ENCODE results near the gene COL13A1.

COL13A1 gene

GRCh38 chr10:69914398-69915214 lies 112.9 kb downstream of the COL13A1 start:
- DNase-seq = peak; percentile 33

GRCh38 chr10:69915215-69915560 lies 113.5 kb downstream of the COL13A1 start:
- no peak for DNase-seq

DNA sequence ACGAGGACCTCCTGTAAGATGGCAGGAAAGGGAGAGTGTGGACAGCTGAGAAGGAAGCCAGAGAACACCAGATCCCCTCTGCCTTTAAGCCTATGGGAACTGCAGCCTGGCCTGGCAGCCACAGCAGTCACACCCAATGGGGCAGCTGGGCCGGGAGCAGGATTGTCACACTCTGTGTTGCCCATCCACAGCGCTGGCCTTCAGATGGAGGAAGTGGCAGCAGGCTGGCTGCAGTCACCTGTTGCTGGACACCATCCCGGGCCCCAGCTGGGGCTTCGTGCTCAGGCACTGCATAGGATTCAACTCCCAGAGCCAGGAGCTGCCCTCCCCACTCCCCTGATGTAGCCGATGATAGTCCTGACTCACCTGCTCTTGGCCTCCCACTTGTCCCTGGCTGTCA lies 114.4 kb downstream of the COL13A1 start:
- no peak for DNase-seq

DNA sequence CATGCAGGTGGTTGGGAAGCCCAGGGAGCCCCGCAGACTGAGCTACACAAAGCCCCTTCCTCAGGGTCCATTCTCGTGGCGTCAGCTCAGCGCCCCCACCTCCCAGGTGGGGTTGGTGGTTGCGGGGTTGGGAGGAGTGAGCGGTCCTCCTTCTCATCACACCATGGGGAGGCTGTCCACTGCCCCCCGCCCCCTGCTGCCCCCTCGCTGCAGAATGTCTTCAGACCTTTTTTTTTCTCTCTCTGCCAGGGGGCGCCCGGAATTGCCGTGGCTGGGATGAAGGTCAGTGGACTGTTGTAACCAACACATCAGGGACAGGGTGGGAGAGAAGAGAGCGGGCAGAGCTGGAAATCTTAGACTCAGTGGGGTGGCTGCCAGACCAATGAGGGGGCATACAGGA lies 116.3 kb downstream of the COL13A1 start:
- no peak for DNase-seq

DNA sequence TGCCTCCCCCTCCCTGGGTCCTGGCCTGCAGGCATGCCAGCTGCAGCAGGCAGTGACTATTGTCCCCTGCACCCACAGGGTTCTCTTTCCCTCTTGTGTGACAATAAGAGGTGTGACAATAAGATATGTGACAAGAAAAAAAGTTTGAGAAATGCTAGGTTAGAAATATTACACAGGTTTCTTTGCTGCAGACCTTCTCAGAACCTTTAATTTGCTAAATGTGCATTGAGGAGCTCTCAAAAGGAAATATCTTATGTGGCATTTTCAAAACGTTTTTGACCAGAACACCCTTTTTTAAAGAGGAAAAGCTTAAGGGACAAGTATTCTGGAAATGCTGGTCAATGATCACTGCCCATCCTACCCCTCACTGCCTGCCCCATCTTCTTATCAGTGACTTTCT lies 117.5 kb downstream of the COL13A1 start:
- DNase-seq = no peak

DNA sequence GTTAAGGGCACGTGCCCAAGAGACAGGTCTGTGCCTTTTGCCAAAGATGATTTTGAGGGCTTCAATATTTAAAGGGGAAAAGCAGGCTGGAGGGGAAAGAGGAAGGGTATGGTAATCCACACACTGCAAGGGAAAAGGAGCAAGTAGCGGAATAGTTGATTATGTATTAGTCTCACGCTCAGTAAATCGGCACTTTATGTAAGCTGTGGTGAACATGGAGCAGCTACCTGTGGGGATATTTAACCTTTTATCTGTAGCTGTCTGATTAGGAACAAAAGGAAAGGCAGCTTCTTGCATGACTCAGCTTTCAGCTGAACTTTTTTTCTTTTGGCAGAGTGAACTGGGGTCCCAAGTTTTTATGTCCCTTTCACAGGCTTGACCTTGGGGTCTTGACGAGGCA lies 123.4 kb downstream of the COL13A1 start:
- DNase-seq = no peak

- no peak for DNase-seq
Observed at GRCh38 chr10:69928339-69928738, 126.6 kb downstream of the COL13A1 start.

DNA sequence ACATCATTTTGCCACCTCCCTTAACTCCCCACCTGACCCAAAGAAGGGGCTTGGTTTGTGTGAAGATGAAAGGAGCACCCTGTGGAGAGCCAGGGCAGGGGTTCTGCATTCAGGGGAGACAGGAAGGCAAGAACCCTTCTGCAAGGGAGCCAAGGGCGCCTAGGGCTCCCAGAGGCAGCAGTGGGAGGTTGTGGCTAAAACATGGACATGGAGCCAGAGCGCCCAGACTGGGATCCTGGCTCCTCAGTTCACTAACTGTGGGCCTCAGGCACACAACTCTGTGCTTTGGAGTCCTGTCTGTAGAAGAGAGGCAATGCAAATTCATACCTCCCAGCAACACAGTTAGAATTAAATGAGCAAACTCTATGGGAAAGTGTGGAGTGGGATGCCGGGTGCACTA lies 127.9 kb downstream of the COL13A1 start:
- DNase-seq = no peak

DNA sequence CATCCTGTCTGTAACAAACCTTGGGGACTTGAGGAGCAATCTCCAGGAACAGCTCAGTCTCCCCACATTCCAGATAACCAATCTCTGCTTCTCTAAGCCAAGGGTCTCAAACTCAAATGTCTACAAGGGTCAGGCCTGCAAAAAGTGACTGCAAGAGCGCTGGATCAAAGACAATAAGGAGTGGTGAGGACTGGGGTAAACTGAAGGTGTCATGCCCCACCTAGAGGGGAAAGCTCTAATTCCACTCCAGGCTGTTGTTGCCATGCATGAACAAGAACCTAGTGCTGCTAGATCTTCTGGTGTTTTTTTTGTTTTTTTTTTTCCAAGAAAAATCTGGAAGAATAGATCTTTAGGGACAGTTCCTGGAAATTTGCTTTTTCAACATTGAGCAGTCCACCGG lies 133.1 kb downstream of the COL13A1 start:
- no peak for DNase-seq

DNA sequence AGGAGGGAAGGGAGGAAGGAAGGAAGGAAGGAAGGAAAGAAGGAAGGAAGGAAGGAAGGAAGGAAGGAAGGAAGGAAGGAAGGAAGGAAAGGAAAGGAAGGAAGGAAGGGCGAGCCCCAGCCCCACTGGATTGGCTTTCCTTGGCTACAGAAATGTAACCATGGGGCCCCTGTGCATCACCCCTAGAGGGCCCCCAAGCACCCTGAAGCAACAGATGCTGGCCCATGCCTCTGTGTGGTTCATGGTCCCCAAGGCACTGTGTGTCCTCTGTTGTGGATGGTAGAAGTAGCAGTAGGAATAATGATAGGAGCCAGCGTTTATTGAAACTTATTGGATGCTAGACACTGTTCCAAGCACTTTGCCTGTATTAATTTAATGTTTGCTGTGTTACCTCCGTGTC lies 134.4 kb downstream of the COL13A1 start:
- DNase-seq = no peak

DNA sequence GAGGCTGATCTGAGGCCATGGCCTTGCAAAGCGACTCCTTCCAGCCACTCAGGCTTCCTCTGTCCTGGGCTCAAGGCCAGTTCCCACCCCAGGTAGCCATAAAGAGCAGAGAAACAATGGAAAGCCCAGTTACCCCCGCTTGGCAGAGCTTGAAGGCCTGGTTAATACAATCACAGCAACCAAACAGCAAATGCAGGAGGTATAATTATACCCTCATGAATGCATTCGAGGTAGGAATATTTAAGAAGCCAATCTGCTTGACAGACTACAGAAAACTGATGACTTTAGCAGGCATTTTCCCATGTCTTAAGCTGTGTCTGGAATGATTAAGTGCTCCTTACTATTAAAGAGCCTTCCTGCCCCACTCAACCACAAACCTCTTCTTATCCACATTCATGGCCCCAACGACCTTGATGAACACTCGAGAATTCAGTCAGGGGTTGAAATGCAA lies 136.9 kb downstream of the COL13A1 start:
- DNase-seq = no peak

GRCh38 chr10:69939061-69939460 lies 137.4 kb downstream of the COL13A1 start:
- no peak for DNase-seq

DNA sequence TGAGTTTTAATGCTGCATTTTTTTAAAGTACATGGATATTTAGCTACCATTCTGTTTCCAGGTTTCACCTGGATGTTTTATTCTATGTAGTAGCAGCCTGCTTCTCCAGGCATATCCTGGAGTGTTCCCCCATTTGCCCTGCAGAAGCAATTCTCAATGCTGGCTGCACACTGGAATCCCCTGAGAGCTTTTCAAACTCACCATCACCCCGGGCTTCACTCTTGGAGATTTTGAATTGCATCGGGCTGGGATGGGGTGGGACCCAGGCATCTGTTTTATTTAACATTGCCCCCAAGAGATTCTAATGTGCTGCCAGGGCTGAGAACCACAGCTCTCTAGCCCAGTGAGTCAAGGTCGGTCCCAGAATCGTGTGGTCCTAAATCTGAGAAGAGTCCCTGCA lies 137.8 kb downstream of the COL13A1 start:
- DNase-seq = no peak

DNA sequence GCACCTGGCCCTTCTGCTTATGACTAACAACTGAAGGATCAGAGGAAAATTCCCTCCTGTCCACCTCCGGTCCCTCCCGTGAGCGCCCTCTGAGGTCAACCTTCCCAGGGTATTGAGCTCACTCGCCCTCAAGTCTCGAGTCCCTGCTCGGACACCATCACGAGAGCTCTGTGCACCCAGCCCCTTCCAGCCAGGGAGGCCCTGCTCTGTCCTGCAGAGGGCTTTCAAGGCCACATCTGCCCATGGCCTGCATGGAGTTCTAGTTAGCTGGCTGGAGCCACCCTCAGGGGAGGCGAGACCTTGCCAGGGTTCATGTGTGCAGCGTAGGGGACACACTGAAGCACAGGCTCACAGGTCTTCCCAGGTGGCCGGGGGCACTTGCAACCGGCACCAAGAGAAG lies 140.0 kb downstream of the COL13A1 start:
- DNase-seq = no peak

DNA sequence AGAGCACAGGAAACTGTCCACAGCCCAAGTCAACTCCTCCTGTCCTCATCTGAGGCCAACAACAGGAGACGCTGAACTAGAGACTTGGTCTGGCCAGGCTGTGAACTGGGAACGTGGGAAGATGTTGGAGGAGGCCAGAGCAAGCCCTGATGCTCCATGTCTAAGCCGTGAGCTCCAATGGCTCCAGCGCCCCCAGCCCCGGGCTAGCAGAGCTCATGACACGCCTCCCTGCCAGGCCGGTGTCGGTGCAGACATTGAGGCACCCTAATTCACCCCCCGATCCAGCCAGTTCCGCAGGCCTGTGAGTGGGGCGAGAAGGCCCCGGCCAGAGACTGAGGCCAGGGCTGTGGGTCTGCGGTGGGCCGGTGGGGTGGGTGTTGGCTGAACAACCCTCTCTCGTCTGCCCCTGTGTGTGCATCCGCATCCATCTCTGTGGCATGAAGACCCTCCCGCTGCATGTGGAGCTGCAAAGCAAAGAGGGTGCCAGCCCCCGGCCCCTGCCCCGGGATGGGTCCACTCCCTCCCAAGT lies 141.7 kb downstream of the COL13A1 start:
- no peak for DNase-seq

DNA sequence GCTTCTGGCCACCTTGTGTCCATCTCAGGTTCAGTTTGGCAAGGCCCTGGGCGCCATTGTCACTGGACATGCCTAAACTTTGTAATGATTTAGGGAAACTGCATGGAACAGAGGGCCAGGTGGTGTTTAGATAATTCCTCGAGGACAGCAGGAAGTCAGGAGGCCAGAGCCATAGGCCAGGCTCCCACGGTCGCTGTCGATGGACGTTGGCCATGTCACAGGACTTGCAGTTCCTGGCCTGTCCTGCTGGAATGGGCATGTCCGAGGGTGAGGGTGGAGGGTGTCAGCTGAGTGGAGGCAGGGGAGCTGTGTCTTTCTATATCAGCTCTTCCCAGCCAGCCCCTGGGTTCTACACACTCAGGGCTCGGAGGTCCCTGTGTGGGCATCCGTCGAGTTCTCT lies 143.1 kb downstream of the COL13A1 start:
- DNase-seq = no peak

DNA sequence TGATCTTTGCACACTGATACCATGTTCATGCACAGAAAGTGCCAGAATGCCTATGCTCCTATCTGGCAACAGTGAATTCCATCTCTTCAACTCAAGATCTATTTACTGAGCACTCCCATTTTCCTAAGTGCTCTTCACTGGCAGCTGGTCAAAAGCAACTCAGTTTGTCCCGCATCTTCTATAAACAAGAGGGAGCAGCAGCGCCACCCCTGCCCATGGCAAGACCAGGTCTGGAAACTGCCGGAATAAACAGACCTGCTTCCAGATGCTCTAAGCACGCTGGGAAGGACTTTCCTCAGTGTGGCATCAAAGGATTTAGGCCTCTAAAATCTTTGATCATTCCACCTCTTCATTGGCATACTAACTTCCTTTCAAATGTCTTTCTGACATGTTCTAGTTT lies 146.6 kb downstream of the COL13A1 start:
- no peak for DNase-seq

- no peak for DNase-seq
Observed at GRCh38 chr10:69949770-69950169, 148.1 kb downstream of the COL13A1 start.

DNA sequence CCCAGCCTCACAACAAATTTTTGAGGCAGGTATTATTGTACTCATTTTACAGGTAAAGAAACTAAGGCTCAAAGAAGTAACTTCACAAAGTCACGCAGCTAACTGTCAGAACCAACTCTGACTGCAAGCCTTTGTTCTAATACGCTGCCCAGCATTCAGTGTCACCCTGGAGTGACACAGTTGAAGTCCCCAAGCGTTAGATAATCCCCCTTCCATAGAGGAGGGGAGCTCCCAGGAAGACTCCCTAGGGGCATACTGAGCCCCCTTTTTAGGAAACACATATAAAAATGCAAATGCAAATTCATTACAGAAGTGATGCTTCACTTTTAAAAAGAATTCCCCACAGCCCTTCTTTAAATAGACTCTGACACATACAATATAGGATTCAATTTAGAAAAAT lies 150.0 kb downstream of the COL13A1 start:
- DNase-seq = no peak

DNA sequence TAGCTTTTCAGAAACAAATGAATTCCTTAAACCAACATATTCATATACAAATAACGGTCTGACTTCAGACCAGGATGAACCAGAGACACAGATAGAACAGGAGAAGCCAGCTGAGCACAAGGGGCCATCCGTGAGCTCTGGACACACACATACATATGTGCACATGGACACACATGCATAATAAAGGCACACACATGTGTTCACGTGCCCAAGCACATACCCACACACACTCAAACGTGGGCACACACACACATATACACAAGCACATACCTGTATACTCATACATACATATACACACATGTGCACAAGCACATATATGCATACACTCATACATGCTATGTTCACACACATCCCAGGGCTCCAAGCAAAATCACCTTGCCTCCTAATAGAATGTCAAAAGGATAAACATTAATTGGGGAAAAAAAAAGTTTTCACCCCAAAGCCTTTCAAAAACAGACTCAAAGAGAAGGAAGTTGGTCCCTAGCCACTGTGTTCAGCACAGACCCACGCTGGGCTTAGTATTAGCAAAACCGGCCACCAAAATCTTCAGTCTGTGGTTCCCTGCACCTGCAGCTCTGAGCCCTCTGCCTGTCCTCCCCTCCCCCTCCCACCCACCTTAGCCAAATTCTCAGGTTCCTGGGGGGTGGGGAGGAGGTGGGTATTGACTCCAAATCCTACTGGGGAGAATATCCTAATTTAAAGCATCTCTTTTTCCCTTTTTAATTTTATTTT lies 150.5 kb downstream of the COL13A1 start:
- DNase-seq = no peak

- DNase-seq = no peak
Observed at GRCh38 chr10:69952821-69953221, 151.1 kb downstream of the COL13A1 start.

GRCh38 chr10:69953851-69954250 lies 152.1 kb downstream of the COL13A1 start:
- DNase-seq = no peak

GRCh38 chr10:69955211-69955805 lies 153.6 kb downstream of the COL13A1 start:
- DNase-seq = no peak

All from DMS153 (cell line).